Measurements from ENCODE around the gene NOSTRIN.

DNA sequence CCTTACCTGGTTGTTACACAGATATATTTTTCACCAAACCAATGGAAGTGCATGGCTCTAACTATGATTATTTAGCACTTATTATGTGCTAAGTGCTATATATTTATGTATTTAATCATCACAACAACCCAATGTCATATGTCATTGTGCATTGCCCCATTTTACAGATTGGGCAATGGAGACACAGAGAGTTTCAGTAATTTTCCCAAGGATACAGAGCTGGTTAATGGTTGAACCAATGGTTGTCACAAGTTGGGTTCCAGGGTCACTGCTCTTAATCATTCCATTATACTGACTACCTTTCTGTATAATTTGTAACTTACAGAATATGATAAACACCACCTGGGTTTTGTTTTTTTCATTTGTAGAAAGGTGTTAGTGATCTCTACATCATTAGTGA, 29.2 kb downstream of the NOSTRIN start:
- TF ChIP-seq, protein P1, sequence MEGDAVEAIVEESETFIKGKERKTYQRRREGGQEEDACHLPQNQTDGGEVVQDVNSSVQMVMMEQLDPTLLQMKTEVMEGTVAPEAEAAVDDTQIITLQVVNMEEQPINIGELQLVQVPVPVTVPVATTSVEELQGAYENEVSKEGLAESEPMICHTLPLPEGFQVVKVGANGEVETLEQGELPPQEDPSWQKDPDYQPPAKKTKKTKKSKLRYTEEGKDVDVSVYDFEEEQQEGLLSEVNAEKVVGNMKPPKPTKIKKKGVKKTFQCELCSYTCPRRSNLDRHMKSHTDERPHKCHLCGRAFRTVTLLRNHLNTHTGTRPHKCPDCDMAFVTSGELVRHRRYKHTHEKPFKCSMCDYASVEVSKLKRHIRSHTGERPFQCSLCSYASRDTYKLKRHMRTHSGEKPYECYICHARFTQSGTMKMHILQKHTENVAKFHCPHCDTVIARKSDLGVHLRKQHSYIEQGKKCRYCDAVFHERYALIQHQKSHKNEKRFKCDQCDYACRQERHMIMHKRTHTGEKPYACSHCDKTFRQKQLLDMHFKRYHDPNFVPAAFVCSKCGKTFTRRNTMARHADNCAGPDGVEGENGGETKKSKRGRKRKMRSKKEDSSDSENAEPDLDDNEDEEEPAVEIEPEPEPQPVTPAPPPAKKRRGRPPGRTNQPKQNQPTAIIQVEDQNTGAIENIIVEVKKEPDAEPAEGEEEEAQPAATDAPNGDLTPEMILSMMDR (IDR thresholded peaks at IDR 0.05) = no peak
- TF ChIP-seq POLR2A (IDR thresholded peaks at IDR 0.05) (no peak), EP300 (IDR thresholded peaks at IDR 0.05) (no peak)

Data from ovary (tissue), 3 donors.